Stimulated activated CD8-positive, alpha-beta memory T cell treated with anti-CD3 and anti-CD28 coated beads, Interleukin-12 subunit alpha, Interleukin-12 subunit beta, amount 100 ng/mL, for 4 hours (primary cell): Measurements from ENCODE around the gene GDAP1L1.
"Not testable (repeated sequence)": the region's sequence is repeated elsewhere in the genome, so short reads cannot be mapped to it uniquely, and the experiment has no call there.

Source experiments
- DNase-seq: peaks from one replicate; pipeline ENCODE4 v3.0.0-alpha.2; 2020; ENCODE audit warnings: low read depth

Gene GDAP1L1

DNA sequence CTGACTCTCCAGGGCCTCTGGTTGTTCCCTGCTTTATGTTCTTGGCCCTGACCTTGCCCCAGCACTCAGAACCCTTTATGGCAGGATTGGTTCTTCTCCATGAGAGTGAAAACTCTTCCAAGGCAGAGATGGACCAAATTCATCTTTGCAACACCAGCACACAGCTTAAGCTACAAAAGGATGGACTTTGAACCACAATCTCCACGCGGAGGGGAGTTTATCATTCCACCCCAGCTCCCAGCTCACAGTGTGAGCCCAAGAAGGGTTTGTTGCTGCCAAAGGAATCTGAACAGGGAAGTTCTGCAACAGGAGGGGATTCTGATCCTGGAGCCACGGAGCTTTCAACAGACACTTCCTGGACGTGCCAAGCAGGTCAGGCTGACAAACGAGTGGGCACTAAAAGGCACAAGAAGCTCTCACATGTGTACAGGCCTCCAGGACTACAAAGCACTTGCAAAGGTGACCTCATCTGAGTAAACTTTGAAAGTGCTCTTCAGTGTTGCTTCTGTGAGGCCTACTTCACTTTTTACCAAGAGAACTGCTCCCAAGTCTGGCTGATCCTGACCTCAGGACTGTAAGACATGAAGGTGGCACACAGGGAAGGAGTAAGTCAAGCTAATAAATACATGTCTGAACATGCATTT lies 55.0 kb downstream of the GDAP1L1 start:
- no peak for DNase-seq

DNA sequence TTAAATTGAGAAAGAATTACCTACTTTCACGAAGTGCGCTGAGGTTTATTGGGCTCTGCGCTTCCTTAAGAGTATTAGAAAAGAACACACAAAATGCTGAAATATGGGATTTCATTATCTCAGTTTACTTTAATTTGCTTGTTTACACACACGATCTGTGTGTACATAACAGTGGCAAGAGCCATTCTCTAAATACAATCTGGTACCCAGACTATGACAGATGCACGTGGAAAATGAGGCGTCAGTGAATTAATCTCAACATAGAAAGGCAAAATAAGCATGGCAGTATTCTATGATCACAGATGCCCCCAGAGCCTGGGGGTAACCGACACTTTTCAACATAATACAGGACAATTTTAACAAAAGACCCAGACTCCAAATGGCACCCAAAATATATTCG lies 55.6 kb downstream of the GDAP1L1 start:
- no peak for DNase-seq

DNA sequence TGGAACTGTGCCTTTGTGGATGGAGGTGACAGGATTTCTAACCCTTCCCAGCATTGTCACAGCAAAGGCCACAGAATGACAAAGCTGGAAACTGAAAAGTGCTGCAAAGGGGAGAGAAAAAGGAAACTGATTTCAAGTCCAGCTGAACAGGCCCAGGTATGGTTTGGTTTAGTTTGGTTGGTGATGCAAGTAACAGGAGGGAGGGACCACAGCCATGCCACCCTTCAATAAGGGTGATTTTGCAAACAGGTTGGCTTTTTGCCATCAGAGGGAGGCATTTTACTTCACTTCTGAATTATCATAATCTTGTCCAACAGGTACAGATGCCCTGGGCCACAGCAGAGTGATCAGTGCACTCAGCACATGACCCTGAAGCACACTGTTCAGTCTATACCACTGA lies 57.3 kb downstream of the GDAP1L1 start:
- DNase-seq: no peak

DNA sequence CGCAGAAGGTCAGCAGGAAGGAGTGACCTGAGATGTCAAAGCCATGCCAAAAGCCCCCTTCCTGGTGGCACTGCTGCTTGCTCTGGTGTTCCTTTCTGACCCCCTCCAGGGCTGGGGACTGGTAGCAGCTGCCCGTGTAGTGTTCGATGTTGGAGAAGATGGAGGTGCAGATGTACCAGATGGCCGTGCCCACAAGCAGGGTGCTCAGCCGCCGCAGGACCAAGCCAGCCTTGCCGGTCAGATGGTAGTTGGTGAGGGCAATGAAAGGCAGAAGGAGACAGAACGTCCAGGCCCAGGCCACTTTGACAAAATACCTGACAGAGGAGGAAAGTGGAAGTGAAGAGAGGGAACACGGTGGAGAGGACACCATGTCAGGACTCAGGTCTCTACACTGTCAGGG lies 59.8 kb downstream of the GDAP1L1 start:
- DNase-seq: no peak

DNA sequence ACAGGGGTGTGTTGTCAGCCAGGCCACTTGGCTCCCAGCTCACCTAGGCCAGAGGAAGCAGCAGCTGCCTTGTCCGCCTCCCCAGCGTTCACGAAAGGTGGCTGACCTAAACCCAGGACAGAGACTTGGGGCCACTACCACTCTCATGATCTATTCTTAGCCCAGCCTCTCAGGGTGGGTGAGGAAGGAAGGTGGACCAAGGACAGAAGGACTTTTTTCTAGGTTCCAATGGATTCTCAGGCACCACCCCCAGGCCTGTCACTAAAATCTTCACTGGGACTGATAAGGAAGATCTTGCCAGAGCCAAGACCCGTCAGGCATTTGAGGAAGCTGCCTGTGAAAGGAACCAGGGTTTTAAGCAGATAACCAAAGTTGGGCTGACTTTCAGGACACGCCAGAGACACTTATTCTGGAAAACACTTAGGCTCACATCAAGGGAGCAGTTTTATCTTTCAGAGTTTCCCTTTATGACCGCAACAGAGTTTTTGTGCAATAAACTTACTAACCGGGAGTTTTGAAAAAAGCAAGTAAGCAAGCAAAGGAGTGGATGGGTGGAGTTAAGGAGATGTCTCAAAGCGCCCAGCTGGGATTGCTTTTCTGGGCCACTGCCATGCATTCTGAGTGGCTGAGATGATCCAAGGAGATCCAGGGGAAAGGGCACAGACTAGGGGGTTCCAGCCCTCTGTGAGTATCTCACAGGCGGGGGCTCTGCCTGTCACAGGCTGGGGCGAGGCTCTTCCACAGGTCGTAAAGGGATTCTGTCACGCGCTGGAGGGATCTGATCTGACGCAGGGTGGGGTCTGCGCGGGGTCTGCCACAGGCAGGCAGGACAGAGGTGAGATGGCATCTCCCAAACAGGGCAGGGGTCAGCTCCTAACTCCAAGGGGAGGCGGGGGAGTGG lies 62.9 kb downstream of the GDAP1L1 start:
- DNase-seq: no peak

DNA sequence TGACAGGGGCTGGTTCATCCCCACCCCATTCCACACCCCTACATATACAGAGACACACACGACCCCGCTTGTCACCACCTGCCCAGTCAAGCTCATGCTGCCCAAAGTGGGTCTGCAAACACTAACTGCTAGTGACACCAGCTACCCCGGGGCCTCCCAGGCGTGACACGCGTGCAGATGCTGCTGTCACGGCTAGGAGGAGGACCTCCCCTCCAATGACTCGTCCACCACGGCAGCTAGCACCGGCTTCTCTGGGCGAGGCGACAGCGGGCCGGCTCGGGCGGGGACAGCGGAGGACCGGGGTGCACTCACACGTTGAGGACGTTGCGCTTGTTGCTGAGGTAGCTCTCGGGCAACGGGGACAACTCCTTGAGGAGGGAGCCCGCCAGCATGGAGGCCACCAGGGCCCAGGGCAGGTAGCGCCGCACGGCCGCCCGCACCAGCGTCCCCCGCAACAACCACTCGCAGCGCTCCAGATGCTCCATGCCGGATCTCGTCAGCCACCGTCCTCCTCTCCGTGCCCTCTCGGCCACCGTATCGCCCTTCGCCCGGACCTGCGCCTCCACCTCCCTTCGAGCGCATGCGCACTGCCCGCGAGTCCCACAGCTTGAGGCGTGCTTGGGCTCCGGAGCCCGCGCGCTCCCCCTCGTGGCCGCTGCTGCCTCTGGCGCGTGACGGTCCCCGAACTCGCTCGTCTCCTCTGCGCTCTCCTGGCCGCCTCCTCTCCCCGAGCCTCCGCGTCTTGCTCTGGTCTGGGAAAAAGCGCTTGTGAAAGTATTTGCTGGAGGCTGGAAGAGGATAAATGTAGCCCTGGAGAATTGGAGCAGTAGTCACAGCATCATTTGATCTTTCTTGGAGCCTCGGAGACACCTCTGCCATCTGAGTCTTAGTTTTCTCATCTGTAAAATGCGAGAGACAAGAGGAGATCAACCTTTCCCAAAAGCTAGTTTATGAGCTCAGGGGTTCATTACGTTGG lies 63.8 kb downstream of the GDAP1L1 start, which contains the start of gene FITM2:
FITM2 (minus strand) TSS at position 539 of the 976 bp plus-strand sequence; CDS start at position 485, 54 bp downstream.
- DNase-seq: peak; percentile 96

DNA sequence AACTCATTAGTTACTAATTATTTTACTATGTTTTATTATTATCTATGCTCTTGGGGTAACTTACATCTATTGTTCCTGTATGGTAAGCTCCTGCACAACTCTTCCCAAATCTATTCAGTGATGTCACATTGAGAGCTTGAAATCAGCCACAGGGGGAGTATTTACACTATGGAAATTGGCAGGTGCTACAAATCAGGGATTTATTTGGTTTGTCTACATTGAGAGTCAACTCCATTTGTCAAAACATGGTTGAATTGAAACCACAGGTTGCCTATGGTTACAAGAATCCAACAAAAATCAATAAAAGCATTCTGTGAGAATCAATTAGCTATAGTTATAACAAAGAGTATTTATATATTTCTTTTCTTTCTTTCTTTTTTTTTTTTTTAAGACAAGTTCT lies 67.8 kb downstream of the GDAP1L1 start:
- no peak for DNase-seq

DNA sequence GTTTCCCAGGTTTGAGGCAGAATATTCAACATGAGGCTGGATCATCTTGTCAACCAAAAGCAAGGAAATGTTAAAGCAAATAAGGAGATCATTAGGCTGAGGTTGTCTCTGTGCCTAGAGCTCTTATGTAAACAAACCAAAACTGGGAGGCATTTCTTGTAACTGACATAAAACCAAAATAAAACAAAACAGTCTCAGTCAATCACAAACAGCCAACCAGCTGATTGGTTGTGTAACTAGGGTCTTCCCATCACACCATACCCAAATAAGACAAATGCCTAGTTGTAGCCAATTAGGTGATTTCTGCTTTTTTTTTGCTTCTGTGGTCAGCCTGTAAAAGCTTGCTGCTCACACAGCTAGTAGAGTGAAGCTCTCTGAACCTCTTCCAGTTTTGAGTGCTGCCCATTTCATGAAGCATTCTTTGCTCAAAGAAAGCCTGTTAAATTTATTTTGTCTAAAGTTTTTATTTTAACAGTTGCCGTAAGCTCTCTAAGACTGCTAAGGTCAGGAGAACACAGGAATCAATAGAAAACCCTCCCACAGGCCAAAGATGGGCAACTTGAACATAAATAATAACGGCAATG lies 72.8 kb downstream of the GDAP1L1 start:
- no peak for DNase-seq

DNA sequence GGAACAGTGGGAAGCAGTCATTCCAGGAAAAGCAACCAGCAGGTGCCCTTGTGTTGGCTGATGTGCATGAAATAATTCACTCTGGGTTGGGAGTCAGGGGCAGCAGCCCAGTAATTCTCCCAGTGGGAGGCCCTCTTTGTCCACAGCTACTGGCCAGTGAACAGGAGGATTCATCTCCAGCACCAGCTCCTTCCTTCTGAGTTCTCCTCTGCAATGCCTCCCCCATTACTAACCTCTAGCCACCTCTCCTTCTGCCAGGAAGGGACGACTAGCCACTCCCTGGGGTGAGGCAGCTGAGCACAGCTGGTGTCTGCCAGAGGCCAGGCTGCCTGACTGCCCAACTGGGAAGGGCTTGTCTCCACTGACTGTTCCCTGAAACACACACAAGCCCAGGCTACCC lies 77.2 kb downstream of the GDAP1L1 start:
- DNase-seq: no peak

DNA sequence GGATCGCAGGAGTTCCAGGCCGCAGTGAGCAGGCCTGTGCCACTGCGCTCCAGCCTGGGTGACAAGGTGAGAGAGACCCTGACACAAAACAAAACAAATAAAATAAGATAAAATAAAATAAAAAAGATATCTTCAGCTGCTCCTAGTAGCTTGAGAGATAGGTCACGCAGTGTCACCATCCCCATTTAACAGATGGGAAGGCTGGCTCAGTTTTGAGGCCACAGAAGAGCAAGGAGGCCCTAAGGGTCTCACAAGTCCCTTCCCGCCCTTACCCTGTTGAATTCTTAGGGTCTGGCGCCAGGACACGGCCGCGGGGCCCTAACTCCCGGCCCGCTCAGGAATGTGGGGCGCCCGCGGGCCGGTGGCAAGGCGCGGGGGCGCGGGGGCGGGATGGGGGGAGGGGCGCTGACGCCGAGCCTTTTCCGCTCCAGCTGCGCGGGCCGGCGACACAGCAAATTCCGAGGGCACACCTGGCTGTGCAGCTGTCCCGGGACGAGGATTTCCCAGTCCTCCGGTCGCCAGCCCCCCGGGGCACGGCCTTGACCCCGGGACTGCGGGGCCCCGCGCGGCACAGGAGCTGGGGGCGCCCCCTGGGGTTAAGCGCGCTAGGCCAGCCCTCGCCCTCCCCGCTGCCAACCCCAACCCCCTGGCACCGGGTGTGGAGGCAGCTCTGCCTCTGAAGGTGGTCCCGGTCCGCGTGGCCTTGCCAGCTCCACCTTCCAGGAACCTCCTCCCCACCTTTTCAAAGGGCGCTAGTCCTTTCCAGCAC lies 79.5 kb downstream of the GDAP1L1 start:
- peak; percentile 20 for DNase-seq

DNA sequence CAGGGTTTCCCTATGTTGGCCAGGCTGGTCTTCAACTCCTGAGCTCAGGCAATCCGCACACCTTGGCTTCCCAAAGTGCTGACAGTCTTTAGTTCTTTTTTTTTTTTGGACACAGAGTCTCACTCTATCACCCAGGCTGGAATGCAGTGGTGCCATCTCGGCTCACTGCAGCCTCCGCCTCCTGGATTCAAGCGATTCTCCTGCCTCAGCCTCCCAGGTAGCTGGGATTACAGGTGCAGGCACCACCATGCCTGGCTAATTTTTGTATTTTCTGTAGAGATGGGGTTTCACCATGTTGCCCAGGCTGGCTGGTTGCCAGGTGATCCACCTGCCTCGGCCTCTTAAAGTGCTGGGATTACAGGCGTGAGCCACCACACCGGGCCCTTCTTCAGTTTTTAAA lies 80.6 kb downstream of the GDAP1L1 start:
- not testable (repeated sequence) for DNase-seq

DNA sequence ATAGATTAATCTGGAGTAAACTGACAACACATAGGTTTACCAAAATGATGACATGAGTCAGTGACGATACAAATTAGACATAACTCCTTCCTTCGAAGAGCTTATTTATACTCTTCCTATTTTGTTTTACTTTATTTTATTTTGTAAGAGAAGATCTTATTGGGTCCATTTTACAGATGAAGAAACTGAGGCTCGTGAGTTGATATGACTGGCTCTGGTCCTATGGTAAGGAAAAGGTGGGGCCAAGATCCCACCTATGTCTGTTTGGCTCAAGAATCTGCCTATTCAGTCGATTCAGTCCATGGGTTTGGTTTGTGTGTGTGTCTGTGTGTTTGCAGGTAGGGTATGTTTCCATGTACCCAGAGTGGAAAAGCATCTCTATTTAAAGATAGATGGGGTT lies 81.3 kb downstream of the GDAP1L1 start:
- no peak for DNase-seq
